ENCODE results near the gene CCDC127.
"Not testable (repeated sequence)": the region's sequence is repeated elsewhere in the genome, so short reads cannot be mapped to it uniquely, and the experiment has no call there.

- TF ChIP-seq CTCF (IDR thresholded peaks at IDR 0.05; ENCODE audit: borderline replicate concordance, extremely low read depth, low read length, poor library complexity, severe bottlenecking); EZH2 (IDR thresholded peaks at IDR 0.05; ENCODE audit: borderline replicate concordance, low read depth, low read length, severe bottlenecking): not testable (repeated sequence)
Measured at GRCh38 chr5:251538-251937, 33.6 kb upstream of the CCDC127 start.
